ENCODE measurements around the gene CIRBP.

Gene CIRBP

DNA sequence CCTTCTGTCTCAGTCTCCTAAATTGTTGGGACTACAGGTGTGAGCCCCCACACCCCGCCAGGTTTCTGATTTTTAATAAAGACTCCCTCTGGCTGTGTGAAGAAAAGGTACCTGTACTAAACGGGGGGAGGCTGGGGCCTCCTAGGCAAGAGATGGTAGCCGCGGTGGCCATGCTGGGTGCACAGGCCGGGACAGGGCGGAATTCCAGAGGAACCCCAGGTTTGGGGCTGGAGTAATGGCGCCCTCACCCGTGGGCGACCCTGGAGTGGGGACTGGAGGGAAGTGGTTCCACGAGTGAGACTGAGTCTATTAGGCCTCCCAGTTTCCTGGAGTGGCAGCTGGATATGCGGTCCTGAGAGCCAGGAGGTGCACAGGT, 29.7 kb upstream of the CIRBP start:
- Histone ChIP-seq H3K79me2 (ENCODE audit: control insufficient read depth, insufficient read depth, low read length, poor library complexity) (peaks cover 8% of the 10 kb centered on the region), H3K36me3 (ENCODE audit: control insufficient read depth in 1 of 2, insufficient read depth in 2 of 2, low read length in 2 of 2) (peaks cover 17 to 19% of the 10 kb centered on the region in 2 experiments), H3K4me3 (ENCODE audit: low read depth, low read length) (no peak overlapping the region), H3K23ac (ENCODE audit: low read length) (no peak overlapping the region), H2BK5ac (ENCODE audit: low read depth, low read length, poor library complexity) (no peak overlapping the region), H3K4ac (ENCODE audit: low read depth, low read length) (no peak overlapping the region), H2AFZ (ENCODE audit: insufficient read depth, low read length, poor library complexity) (peak overlapping the region; percentile 37), H2BK120ac (ENCODE audit: insufficient read depth, low read length, poor library complexity) (no peak overlapping the region), H3K9ac (ENCODE audit: low read length) (no peak overlapping the region), H3K4me2 (ENCODE audit: low read length) (peak overlapping the region; percentile 83), H3K27ac (ENCODE audit: low read depth, low read length) (no peak overlapping the region), H3K18ac (ENCODE audit: low read length) (no peak overlapping the region), H2BK12ac (ENCODE audit: low read length) (peak overlapping the region; percentile 47), H3K79me1 (ENCODE audit: low read length) (peaks cover 13% of the 10 kb centered on the region), H3K4me1 (ENCODE audit: control insufficient read depth in 1 of 2, insufficient read depth in 2 of 2, low read length in 2 of 2) (peaks cover 11 to 22% of the 10 kb centered on the region in 2 experiments), H3K14ac (ENCODE audit: low read length) (no peak overlapping the region), H2AK5ac (ENCODE audit: low read length) (peak overlapping the region; percentile 79), H4K8ac (ENCODE audit: low read depth, low read length) (no peak overlapping the region), H4K12ac (ENCODE audit: low read depth, low read length) (no peak overlapping the region), H3K9me3 (ENCODE audit: insufficient read depth, low read depth, low read length) (peaks cover 3% of the 10 kb centered on the region), H3K27me3 (ENCODE audit: insufficient read depth, low read length) (no peaks in the 10 kb centered on the region), H4K91ac (ENCODE audit: low read depth, low read length) (no peak overlapping the region)
- no peak for DNase-seq
- no CpG with 5 or more reads among the region's 11 CpGs for WGBS (ENCODE audit: extremely low coverage, insufficient coverage, insufficient read length)

DNA sequence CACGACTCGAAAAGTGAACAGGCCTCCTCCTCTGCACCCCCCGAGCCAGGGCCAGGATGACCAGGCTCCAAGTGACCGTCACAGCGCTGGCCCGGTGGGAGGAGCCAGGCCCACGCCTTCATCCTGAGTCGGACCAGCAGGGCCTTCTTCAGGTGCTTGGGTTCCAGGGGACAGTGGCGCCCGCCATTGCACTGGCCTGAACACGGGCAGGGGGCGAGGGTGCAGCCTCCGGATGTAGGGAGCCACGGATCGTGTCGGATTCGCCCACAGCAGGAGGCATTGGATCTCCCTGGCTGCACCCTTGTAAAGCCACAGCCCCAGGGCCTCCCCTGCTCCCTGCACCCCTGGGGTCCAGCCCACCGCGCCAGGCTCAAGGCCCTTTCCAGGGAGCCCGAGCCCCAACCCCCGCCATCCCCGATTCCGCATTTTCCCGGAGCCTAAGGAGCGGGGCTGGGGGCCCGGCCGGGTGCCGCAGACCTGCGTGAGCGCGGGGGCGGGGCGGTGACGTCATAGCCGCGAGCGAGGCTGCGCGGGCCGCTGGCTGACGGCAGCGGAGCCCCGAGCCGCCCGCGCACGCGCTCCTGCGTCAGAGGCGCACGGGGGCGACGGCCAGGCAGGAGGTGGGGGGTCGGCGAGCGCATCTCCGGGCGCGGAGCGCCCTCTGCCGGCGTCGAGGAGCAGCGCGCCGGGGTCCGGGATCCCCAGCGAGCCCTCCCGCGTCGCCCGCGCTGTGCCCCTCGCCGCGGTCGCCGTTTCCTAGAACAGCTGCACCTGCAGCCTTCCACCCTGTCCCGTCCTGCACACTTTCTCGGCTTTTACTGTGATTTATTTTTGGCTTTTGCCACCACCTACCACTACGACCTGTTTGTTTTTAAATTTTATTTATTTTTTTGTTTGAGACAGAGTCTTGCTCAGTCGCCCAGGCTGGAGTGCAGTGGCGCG, 29.1 kb upstream of the CIRBP start:
- peak overlapping the region; percentile 32 for H2BK120ac ChIP-seq (ENCODE audit: insufficient read depth, low read length, poor library complexity)
- H3K27me3 ChIP-seq (ENCODE audit: insufficient read depth, low read length), result no peaks in the 10 kb centered on the region
- H2BK5ac ChIP-seq (ENCODE audit: low read depth, low read length, poor library complexity), result peak overlapping the region; percentile 10
- H2AK5ac ChIP-seq (ENCODE audit: low read length), result peak overlapping the region; percentile 79
- no peak overlapping the region for H3K27ac ChIP-seq (ENCODE audit: low read depth, low read length)
- H2BK12ac ChIP-seq (ENCODE audit: low read length), result peak overlapping the region; percentile 47
- H3K4me1 ChIP-seq (ENCODE audit: control insufficient read depth in 1 of 2, insufficient read depth in 2 of 2, low read length in 2 of 2), result peaks cover 11 to 25% of the 10 kb centered on the region in 2 experiments
- DNase-seq, result peak; percentile 85 to 89
- H3K36me3 ChIP-seq (ENCODE audit: control insufficient read depth in 1 of 2, insufficient read depth in 2 of 2, low read length in 2 of 2), result peaks cover 15% of the 10 kb centered on the region in 2 experiments
- peak overlapping the region; percentile 83 for H3K4me2 ChIP-seq (ENCODE audit: low read length)
- H4K8ac ChIP-seq (ENCODE audit: low read depth, low read length), result peak overlapping the region; percentile 95
- peaks cover 13% of the 10 kb centered on the region for H3K79me1 ChIP-seq (ENCODE audit: low read length)
- peaks cover 3% of the 10 kb centered on the region for H3K9me3 ChIP-seq (ENCODE audit: insufficient read depth, low read depth, low read length)
- H3K9ac ChIP-seq (ENCODE audit: low read length), result peak overlapping the region; percentile 24
- H3K23ac ChIP-seq (ENCODE audit: low read length), result no peak overlapping the region
- peak overlapping the region; percentile 90 for H3K14ac ChIP-seq (ENCODE audit: low read length)
- H4K91ac ChIP-seq (ENCODE audit: low read depth, low read length), result peak overlapping the region; percentile 94
- H3K18ac ChIP-seq (ENCODE audit: low read length), result peak overlapping the region; percentile 72
- peaks cover 8% of the 10 kb centered on the region for H3K79me2 ChIP-seq (ENCODE audit: control insufficient read depth, insufficient read depth, low read length, poor library complexity)
- peak overlapping the region; percentile 86 for H2AFZ ChIP-seq (ENCODE audit: insufficient read depth, low read length, poor library complexity)
- no CpG with 5 or more reads among the region's 84 CpGs for WGBS (ENCODE audit: extremely low coverage, insufficient coverage, insufficient read length)
- peak overlapping the region; percentile 71 for H3K4ac ChIP-seq (ENCODE audit: low read depth, low read length)
- peak overlapping the region; percentile 53 for H3K4me3 ChIP-seq (ENCODE audit: low read depth, low read length)
- peak overlapping the region; percentile 78 for H4K12ac ChIP-seq (ENCODE audit: low read depth, low read length)

DNA sequence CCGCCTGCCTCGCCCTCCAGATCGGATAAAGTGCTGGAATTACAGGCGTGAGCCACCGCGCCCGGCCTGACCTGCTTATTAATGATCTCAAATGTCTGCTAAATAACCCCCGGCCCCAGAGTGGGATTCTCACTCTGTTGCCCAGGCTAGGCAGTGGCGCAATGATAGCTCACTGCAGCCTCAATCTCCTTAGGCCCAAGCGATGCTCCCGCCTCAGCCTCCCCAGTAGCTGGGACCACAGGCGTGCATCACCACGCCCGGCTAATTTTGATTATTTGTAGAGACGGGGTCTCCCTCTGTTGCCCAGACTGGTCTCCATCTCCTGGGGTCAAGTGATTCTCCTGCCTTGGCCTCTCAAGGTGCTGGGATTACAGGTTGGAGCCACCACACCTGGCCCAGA, 28.2 kb upstream of the CIRBP start:
- Histone ChIP-seq H3K27ac (ENCODE audit: low read depth, low read length) (no peak overlapping the region), H3K4me1 (ENCODE audit: control insufficient read depth in 1 of 2, insufficient read depth in 2 of 2, low read length in 2 of 2) (peaks cover 11 to 25% of the 10 kb centered on the region in 2 experiments), H2BK5ac (ENCODE audit: low read depth, low read length, poor library complexity) (no peak overlapping the region), H3K36me3 (ENCODE audit: control insufficient read depth in 1 of 2, insufficient read depth in 2 of 2, low read length in 2 of 2) (peaks cover 10% of the 10 kb centered on the region in 2 experiments), H3K79me2 (ENCODE audit: control insufficient read depth, insufficient read depth, low read length, poor library complexity) (peaks cover 8% of the 10 kb centered on the region), H3K18ac (ENCODE audit: low read length) (no peak overlapping the region), H3K79me1 (ENCODE audit: low read length) (peaks cover 13% of the 10 kb centered on the region), H3K4ac (ENCODE audit: low read depth, low read length) (no peak overlapping the region), H2BK12ac (ENCODE audit: low read length) (no peak overlapping the region), H4K12ac (ENCODE audit: low read depth, low read length) (no peak overlapping the region), H3K23ac (ENCODE audit: low read length) (no peak overlapping the region), H3K4me3 (ENCODE audit: low read depth, low read length) (no peak overlapping the region), H2BK120ac (ENCODE audit: insufficient read depth, low read length, poor library complexity) (no peak overlapping the region), H4K8ac (ENCODE audit: low read depth, low read length) (peak overlapping the region; percentile 1), H3K27me3 (ENCODE audit: insufficient read depth, low read length) (no peaks in the 10 kb centered on the region), H4K91ac (ENCODE audit: low read depth, low read length) (no peak overlapping the region), H3K9ac (ENCODE audit: low read length) (no peak overlapping the region), H2AK5ac (ENCODE audit: low read length) (no peak overlapping the region), H3K9me3 (ENCODE audit: insufficient read depth, low read depth, low read length) (peaks cover 3% of the 10 kb centered on the region), H2AFZ (ENCODE audit: insufficient read depth, low read length, poor library complexity) (no peak overlapping the region), H3K14ac (ENCODE audit: low read length) (no peak overlapping the region), H3K4me2 (ENCODE audit: low read length) (peak overlapping the region; percentile 95)
- whole genome bisulfite sequencing (ENCODE audit: extremely low coverage, insufficient coverage, insufficient read length), result no CpG with 5 or more reads among the region's 15 CpGs
- no peak for DNase-seq

DNA sequence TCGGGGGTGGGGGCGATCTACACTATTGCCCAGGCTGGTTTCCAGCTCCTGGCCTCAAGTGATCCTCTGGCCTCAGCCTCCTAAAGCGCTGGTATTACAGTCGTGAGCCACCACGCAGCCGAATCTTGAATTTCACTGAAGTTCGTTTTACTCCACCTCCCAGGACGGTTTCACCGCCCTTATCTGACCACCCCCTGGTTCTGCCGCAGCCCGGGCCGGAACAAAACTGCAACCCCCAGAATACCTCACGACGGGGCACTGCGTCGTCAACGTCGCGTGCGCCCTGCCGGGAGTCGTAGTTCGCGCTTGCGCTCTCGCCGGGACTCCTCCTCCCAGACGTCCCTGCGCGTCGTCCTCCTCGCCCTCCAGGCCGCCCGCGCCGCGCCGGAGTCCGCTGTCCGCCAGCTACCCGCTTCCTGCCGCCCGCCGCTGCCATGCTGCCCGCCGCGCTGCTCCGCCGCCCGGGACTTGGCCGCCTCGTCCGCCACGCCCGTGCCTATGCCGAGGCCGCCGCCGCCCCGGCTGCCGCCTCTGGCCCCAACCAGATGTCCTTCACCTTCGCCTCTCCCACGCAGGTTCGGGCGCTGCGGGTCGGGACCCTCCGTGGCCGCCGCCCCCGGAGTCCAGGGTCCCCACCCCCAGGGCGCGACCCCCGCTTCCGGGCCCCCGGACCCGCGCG, 27.6 kb upstream of the CIRBP start, which contains the start of gene ATP5F1D:
TSS of gene ATP5F1D (plus strand) at position 335 of the 679 bp plus-strand sequence. CDS start at position 435, 100 bp downstream.
- H2BK5ac ChIP-seq (ENCODE audit: low read depth, low read length, poor library complexity), result peak within 1 kb of the TSS; percentile 50
- peak; percentile 82 to 88 for DNase-seq
- peak within 1 kb of the TSS; percentile 95 for H3K4me2 ChIP-seq (ENCODE audit: low read length)
- H3K27me3 ChIP-seq (ENCODE audit: insufficient read depth, low read length), result no peaks in the 10 kb centered on the region
- H2BK120ac ChIP-seq (ENCODE audit: insufficient read depth, low read length, poor library complexity), result peak within 1 kb of the TSS; percentile 47
- H3K4me1 ChIP-seq (ENCODE audit: control insufficient read depth in 1 of 2, insufficient read depth in 2 of 2, low read length in 2 of 2), result peaks cover 6 to 20% of the 10 kb centered on the region in 2 experiments
- peaks cover 3% of the 10 kb centered on the region for H3K9me3 ChIP-seq (ENCODE audit: insufficient read depth, low read depth, low read length)
- H2BK12ac ChIP-seq (ENCODE audit: low read length), result no peak within 1 kb of the TSS
- peak within 1 kb of the TSS; percentile 94 for H3K18ac ChIP-seq (ENCODE audit: low read length)
- peak within 1 kb of the TSS; percentile 97 for H3K4me3 ChIP-seq (ENCODE audit: low read depth, low read length)
- peak within 1 kb of the TSS; percentile 87 for H3K9ac ChIP-seq (ENCODE audit: low read length)
- H2AK5ac ChIP-seq (ENCODE audit: low read length), result peak within 1 kb of the TSS; percentile 71
- H3K27ac ChIP-seq (ENCODE audit: low read depth, low read length), result peak within 1 kb of the TSS; percentile 35
- peaks cover 8% of the 10 kb centered on the region for H3K79me2 ChIP-seq (ENCODE audit: control insufficient read depth, insufficient read depth, low read length, poor library complexity)
- peak within 1 kb of the TSS; percentile 76 for H2AFZ ChIP-seq (ENCODE audit: insufficient read depth, low read length, poor library complexity)
- peak within 1 kb of the TSS; percentile 90 for H3K14ac ChIP-seq (ENCODE audit: low read length)
- H4K8ac ChIP-seq (ENCODE audit: low read depth, low read length), result peak within 1 kb of the TSS; percentile 92
- WGBS (ENCODE audit: extremely low coverage, insufficient coverage, insufficient read length), result no CpG with 5 or more reads among the region's 79 CpGs
- peaks cover 13% of the 10 kb centered on the region for H3K79me1 ChIP-seq (ENCODE audit: low read length)
- H4K12ac ChIP-seq (ENCODE audit: low read depth, low read length), result peak within 1 kb of the TSS; percentile 78
- H4K91ac ChIP-seq (ENCODE audit: low read depth, low read length), result peak within 1 kb of the TSS; percentile 90
- H3K23ac ChIP-seq (ENCODE audit: low read length), result no peak within 1 kb of the TSS
- H3K4ac ChIP-seq (ENCODE audit: low read depth, low read length), result peak within 1 kb of the TSS; percentile 47
- peaks cover 10 to 12% of the 10 kb centered on the region in 2 experiments for H3K36me3 ChIP-seq (ENCODE audit: control insufficient read depth in 1 of 2, insufficient read depth in 2 of 2, low read length in 2 of 2)
